H1 (cell line): ENCODE measurements around the gene INO80C. TPM values are rescaled to one million over a fixed set of nuclear protein-coding genes. Genes with fewer than 3 reads are reported as not detected.

ENCODE experiments used
- CTCF ChIA-PET: fragments of 300-600 bp; sonication (Branson Sonifier 250); formaldehyde crosslinking; loops from one replicate; lab custom pipeline; 2021; ENCODE audit not compliant: partially characterized antibody; lab: Charles Lee
- POLR2A ChIA-PET: fragments of 300-600 bp; sonication (Branson Sonifier 250); formaldehyde crosslinking; loops from one replicate; lab custom pipeline; 2021; ENCODE audit warnings: inconsistent platforms; ENCODE audit not compliant: partially characterized antibody; lab: Charles Lee
- DNase-seq, 2 experiments: peaks; one replicate each; pipeline versions ENCODE4 v3.0.0 to v3.0.0-alpha.2; 2010 to 2022; ENCODE audit warnings: low spot score in 2 of 2, low read depth in 1 of 2, mixed read lengths in 1 of 2
- FAIRE-seq: peaks from 2 replicates; lab custom pipeline; 2011; peaks lifted over from hg19 to GRCh38; lab: Jason Lieb, UNC
- H2AFZ ChIP-seq: 2 replicates; pipeline ENCODE4 v1.8.1; 2012; ENCODE audit warnings: low read length, inconsistent platforms
- H2AK5ac ChIP-seq: 2 replicates; pipeline ENCODE4 v1.6.1; 2013; ENCODE audit warnings: low read depth, low read length
- H2BK120ac ChIP-seq: replicated peaks from 2 replicates; pipeline ENCODE3; 2013; ENCODE audit warnings: low read depth, low read length, inconsistent platforms
- H2BK12ac ChIP-seq: 2 replicates; pipeline ENCODE4 v1.6.1; 2013; ENCODE audit warnings: low read depth, low read length
- H2BK15ac ChIP-seq: 2 replicates; pipeline ENCODE4 v1.6.1; 2013; ENCODE audit warnings: low read length
- H2BK20ac ChIP-seq: 2 replicates; pipeline ENCODE4 v1.6.1; 2013; ENCODE audit warnings: low read length
- H2BK5ac ChIP-seq: 2 replicates; pipeline ENCODE4 v1.6.1; 2013; ENCODE audit warnings: low read depth, low read length
- H3K14ac ChIP-seq: 2 replicates; pipeline ENCODE4 v1.6.1; 2013; ENCODE audit warnings: inconsistent platforms; ENCODE audit not compliant: insufficient read length
- H3K18ac ChIP-seq: 2 replicates; pipeline ENCODE4 v1.6.1; 2013; ENCODE audit warnings: low read length; ENCODE audit errors: extremely low read depth
- H3K23ac ChIP-seq: 2 replicates; pipeline ENCODE4 v1.6.1; 2013; ENCODE audit warnings: inconsistent platforms; ENCODE audit not compliant: insufficient read length
- H3K23me2 ChIP-seq: 2 replicates; pipeline ENCODE4 v1.6.1; 2013; ENCODE audit warnings: low read depth, low read length
- H3K27ac ChIP-seq: 2 replicates; pipeline ENCODE4 v1.6.1; 2011; ENCODE audit warnings: low read depth, low read length, inconsistent platforms
- H3K27me3 ChIP-seq, 4 experiments: replicated peaks in 1 of 4; 1 replicate in 1 of 4; 2 replicates in 3 of 4; pipeline versions ENCODE4 v1.6.1 to v1.8.1; 2011 to 2013; ENCODE audit warnings: low read length in 3 of 4, mild to moderate bottlenecking in 3 of 4, inconsistent platforms in 2 of 4, mixed read lengths in 2 of 4, moderate library complexity in 1 of 4; ENCODE audit not compliant: control insufficient read depth in 3 of 4, insufficient read depth in 3 of 4; ENCODE audit errors: extremely low read depth in 1 of 4
- H3K36me3 ChIP-seq, 4 experiments: 2 replicates each; pipeline versions ENCODE4 v1.6.1 to v1.8.1; 2011 to 2013; ENCODE audit warnings: mild to moderate bottlenecking in 4 of 4, low read length in 3 of 4, moderate library complexity in 2 of 4, control low read depth in 1 of 4, inconsistent platforms in 1 of 4; ENCODE audit not compliant: insufficient read depth in 4 of 4, control insufficient read depth in 2 of 4
- H3K4ac ChIP-seq: replicated peaks from 2 replicates; pipeline ENCODE3; 2013; ENCODE audit warnings: low read length, low read depth, mixed read lengths, inconsistent platforms; ENCODE audit not compliant: insufficient read length
- H3K4me1 ChIP-seq, 4 experiments: replicated peaks in 1 of 4; 1 replicate in 1 of 4; 2 replicates in 3 of 4; pipeline versions ENCODE4 v1.6.1 to v1.8.1; 2011 to 2013; ENCODE audit warnings: low read length in 3 of 4, inconsistent platforms in 2 of 4, mixed read lengths in 1 of 4; ENCODE audit not compliant: insufficient read depth in 4 of 4, control insufficient read depth in 3 of 4
- H3K4me2 ChIP-seq, 2 experiments: 2 replicates each; pipeline versions ENCODE4 v1.6.1 to v1.8.1; 2011 to 2013; ENCODE audit warnings: low read depth in 2 of 2, low read length in 2 of 2, control low read depth in 1 of 2, inconsistent platforms in 1 of 2, mild to moderate bottlenecking in 1 of 2; ENCODE audit not compliant: insufficient read depth in 1 of 2
- H3K4me3 ChIP-seq, 4 experiments: fragments of 200-600, 300-600 bp in 1 of 4; sonication (generic), shearing (Covaris generic), sonication (Bioruptor Twin) in 1 of 4; 2 replicates each; pipeline versions ENCODE4 v1.5.1 to v1.8.1; 2011 to 2016; ENCODE audit warnings: low read length in 4 of 4, low read depth in 3 of 4, control low read depth in 2 of 4, inconsistent platforms in 2 of 4, mild to moderate bottlenecking in 2 of 4, mixed read lengths in 1 of 4, moderate library complexity in 1 of 4; ENCODE audit not compliant: insufficient read depth in 2 of 4; ENCODE audit errors: extremely low read depth in 1 of 4
- H3K56ac ChIP-seq: replicated peaks from 2 replicates; pipeline ENCODE3; 2013; ENCODE audit warnings: low read depth, mild to moderate bottlenecking, mixed read lengths, low read length, inconsistent platforms; ENCODE audit not compliant: insufficient read length
- H3K79me1 ChIP-seq: 2 replicates; pipeline ENCODE4 v1.6.1; 2013; ENCODE audit warnings: low read depth, low read length, control low read depth
- H3K79me2 ChIP-seq, 2 experiments: 2 replicates each; pipeline versions ENCODE4 v1.6.1 to v1.8.1; 2012 to 2013; ENCODE audit warnings: low read length in 2 of 2, mild to moderate bottlenecking in 2 of 2, inconsistent platforms in 1 of 2; ENCODE audit not compliant: insufficient read depth in 2 of 2, control insufficient read depth in 1 of 2
- H3K9ac ChIP-seq, 4 experiments: replicated peaks in 1 of 4; 1 replicate in 1 of 4; 2 replicates in 3 of 4; pipeline versions ENCODE4 v1.6.1 to v1.8.1; 2011 to 2013; ENCODE audit warnings: low read depth in 3 of 4, low read length in 3 of 4, control low read depth in 2 of 4, mild to moderate bottlenecking in 2 of 4, moderate library complexity in 2 of 4, inconsistent platforms in 1 of 4; ENCODE audit errors: extremely low read depth in 1 of 4
- H3K9me3 ChIP-seq, 2 experiments: 2 replicates each; pipeline versions ENCODE4 v1.6.1 to v1.8.1; 2012 to 2013; ENCODE audit warnings: mild to moderate bottlenecking in 2 of 2, moderate library complexity in 2 of 2, control low read depth in 1 of 2, inconsistent platforms in 1 of 2, low read depth in 1 of 2, low read length in 1 of 2, mixed read lengths in 1 of 2; ENCODE audit not compliant: insufficient read depth in 2 of 2
- H4K20me1 ChIP-seq, 2 experiments: replicated peaks in 1 of 2; 2 replicates each; pipeline versions ENCODE3 to v1.8.1; 2011 to 2013; ENCODE audit warnings: inconsistent platforms in 2 of 2, low read length in 2 of 2, mild to moderate bottlenecking in 1 of 2; ENCODE audit not compliant: insufficient read depth in 2 of 2, control insufficient read depth in 1 of 2
- H4K5ac ChIP-seq: 2 replicates; pipeline ENCODE4 v1.6.1; 2013; ENCODE audit warnings: low read length, low read depth, mixed read lengths, inconsistent platforms; ENCODE audit not compliant: insufficient read length
- H4K8ac ChIP-seq: 2 replicates; pipeline ENCODE4 v1.8.0; 2013; ENCODE audit warnings: mild to moderate bottlenecking, moderate library complexity, low read length, inconsistent platforms; ENCODE audit not compliant: insufficient read depth; ENCODE audit errors: extremely low read depth
- H4K91ac ChIP-seq: replicated peaks from 2 replicates; pipeline ENCODE3; 2013; ENCODE audit warnings: low read length, mixed read lengths, inconsistent platforms; ENCODE audit not compliant: insufficient read length
- CBX8 ChIP-seq: fragments of 300-800, 300-1000 bp; sonication (generic); IDR thresholded peaks from 2 replicates; pipeline ENCODE4 v1.7.1; 2016; ENCODE audit warnings: low read depth, low read length, borderline replicate concordance
- CHD1 ChIP-seq: IDR thresholded peaks from 2 replicates; pipeline ENCODE4 v1.6.1; 2012; ENCODE audit warnings: low read depth, low read length, improper control_type of control experiment
- CREB1 ChIP-seq: IDR thresholded peaks from 2 replicates; pipeline ENCODE4 v1.6.1; 2012; ENCODE audit warnings: inconsistent platforms
- NRF1 ChIP-seq: IDR thresholded peaks from 2 replicates; pipeline ENCODE4 v1.6.1; 2011; ENCODE audit warnings: mild to moderate bottlenecking, low read depth, low read length, improper control_type of control experiment
- POLR2AphosphoS5 ChIP-seq: IDR thresholded peaks from 2 replicates; pipeline ENCODE4 v1.6.1; 2011; ENCODE audit warnings: low read depth, low read length
- SIN3A ChIP-seq, 2 experiments: IDR thresholded peaks in 1 of 2; conservative IDR thresholded peaks in 1 of 2; 2 replicates each; pipeline ENCODE4 v1.6.1; 2011 to 2012; ENCODE audit warnings: low read length in 2 of 2, improper control_type of control experiment in 1 of 2, low read depth in 1 of 2, mild to moderate bottlenecking in 1 of 2
- SP2 ChIP-seq: IDR thresholded peaks from 2 replicates; pipeline ENCODE4 v1.6.1; 2012; ENCODE audit warnings: mild to moderate bottlenecking, low read length, inconsistent platforms
- SP4 ChIP-seq: IDR thresholded peaks from 2 replicates; pipeline ENCODE4 v1.6.1; 2012; ENCODE audit warnings: low read length, inconsistent platforms
- TAF1 ChIP-seq: IDR thresholded peaks from 2 replicates; pipeline ENCODE4 v1.6.1; 2011; ENCODE audit warnings: mild to moderate bottlenecking, low read depth, low read length
- TAF7 ChIP-seq: optimal IDR thresholded peaks from 2 replicates; pipeline ENCODE3; 2011; ENCODE audit warnings: low read depth, mild to moderate bottlenecking, inconsistent platforms, low read length, moderate library complexity, borderline replicate concordance
- TEAD4 ChIP-seq: IDR thresholded peaks from 2 replicates; pipeline ENCODE4 v1.6.1; 2012; ENCODE audit warnings: low read depth, low read length, inconsistent platforms, mixed read lengths
- USF2 ChIP-seq: IDR thresholded peaks from 2 replicates; pipeline ENCODE4 v1.6.1; 2011; ENCODE audit warnings: low read length, improper control_type of control experiment
- ZNF274 ChIP-seq: IDR thresholded peaks from 2 replicates; pipeline ENCODE4 v1.7.0; 2012; ENCODE audit warnings: low read length, borderline replicate concordance; ENCODE audit errors: extremely low read depth
- WGBS, 2 experiments: shearing (Covaris generic) in 1 of 2; methylation state at CpG; one replicate each; pipeline versions ENCODE4 v1.1.6 to v1.1.7; 2013 to 2015; ENCODE audit warnings: low lambda C conversion rate in 2 of 2, mixed read lengths in 2 of 2, inconsistent platforms in 1 of 2, low coverage in 1 of 2, missing lambda C conversion rate in 1 of 2; ENCODE audit not compliant: insufficient replicate concordance in 2 of 2, insufficient coverage in 1 of 2, insufficient read length in 1 of 2; ENCODE audit errors: extremely low coverage in 1 of 2, missing lambda C conversion rate in 1 of 2; 5-methylcytosine and 5-hydroxymethylcytosine counted together
- polyA plus RNA-seq, 7 experiments: library from polyadenylated mRNA; depleted of rRNA in 3 of 7; stranded (reverse) in 5 of 7; unstranded in 2 of 7; fragments of >200 nt in 5 of 7; fragments of 200-250 nt in 2 of 7; gene quantifications; 1 replicate in 5 of 7; 2 replicates in 1 of 7; 4 replicates in 1 of 7; pipeline versions ENCODE4 v1.2.1 to v1.2.3, GENCODE V29; 2011 to 2013; ENCODE audit warnings: missing spikeins in 2 of 7, mixed read lengths in 2 of 7
- total RNA-seq: library from RNA; stranded (reverse); fragmentation: NEBNext Ultra II Directional; extraction: Animal tissue kit (Norgen Biotek cat#: 25700); gene quantifications from 2 replicates; pipeline ENCODE4 v1.2.1, GENCODE V29; 2021

The INO80C gene
- total and polyA plus RNA-seq, 2 of the 8 experiments (the other 6 are each of a cell fraction or from before 2014, with no cell fraction given), result 30.1 to 48.9 TPM

- FAIRE-seq (no peak), DNase-seq (no peak)
- H2AFZ ChIP-seq, result no peak overlapping the region
- peaks cover 0 to 6% (median 0%) of the 10 kb centered on the region in 4 experiments; a peak in 1 of 7 replicates for H3K4me1 ChIP-seq
- H3K56ac ChIP-seq, result no peak overlapping the region
- H2AK5ac ChIP-seq, result no peak overlapping the region
- H3K27me3 ChIP-seq, result no peaks in the 10 kb centered on the region
- no peak overlapping the region for H3K4ac ChIP-seq
- H3K9me3 ChIP-seq, result no peaks in the 10 kb centered on the region
- no peak overlapping the region for H3K4me3 ChIP-seq
- no peak overlapping the region for H2BK15ac ChIP-seq
- H3K4me2 ChIP-seq, result no peak overlapping the region
- H4K91ac ChIP-seq, result no peak overlapping the region
- H3K23me2 ChIP-seq, result no peaks in the 10 kb centered on the region
- no peaks in the 10 kb centered on the region for H3K36me3 ChIP-seq
- H4K5ac ChIP-seq, result no peak overlapping the region
- H4K8ac ChIP-seq, result no peak overlapping the region
- no peak overlapping the region for H3K18ac ChIP-seq
- no peak overlapping the region for H2BK120ac ChIP-seq
- H2BK5ac ChIP-seq, result no peak overlapping the region
- no peaks in the 10 kb centered on the region for H3K79me1 ChIP-seq
- no peak overlapping the region for H3K27ac ChIP-seq
- POLR2A ChIA-PET, result no interaction called here
- WGBS, 2 experiments, result 100% methylated on average over 1 of the region's 1 CpG; no CpG with 5 or more reads in 1 of the 2 experiments
- H3K79me2 ChIP-seq, result no peaks in the 10 kb centered on the region
- no peak overlapping the region for H3K23ac ChIP-seq
- no peak overlapping the region for H2BK20ac ChIP-seq
- H3K9ac ChIP-seq, result no peak overlapping the region
- H4K20me1 ChIP-seq, result no peaks in the 10 kb centered on the region
- CTCF ChIA-PET, result interaction anchor here (0.9 to 2.1 kb wide), 3 partner anchors 15 to 82 kb away, joined by 3 to 5 read pairs (median 4); no protein-coding TSS in a partner anchor
- no peak overlapping the region for H3K14ac ChIP-seq
- no peak overlapping the region for H2BK12ac ChIP-seq
- no peak for TF ChIP-seq USF2
- no peak for TF ChIP-seq CBX8
- TF ChIP-seq ZNF274, result no peak
- TF ChIP-seq NRF1, result no peak
- no peak for TF ChIP-seq CHD1
- TF ChIP-seq TEAD4, result no peak
- TF ChIP-seq POLR2AphosphoS5, result no peak
- TF ChIP-seq SIN3A (conservative IDR thresholded peaks at IDR 0.05 in 1 of 2, IDR thresholded peaks at IDR 0.05 in 1 of 2; ENCODE audit: low read depth in 1 of 2, low read length in 2 of 2), result no peak
- no peak for TF ChIP-seq TAF7
- TF ChIP-seq SP4, result no peak
- no peak for TF ChIP-seq TAF1
- no peak for TF ChIP-seq CREB1
- no peak for TF ChIP-seq SP2
Observed at GRCh38 chr18:35438480-35439234, 59.1 kb downstream of the INO80C start.
